Measurements from ENCODE around the gene CRADD.
"Not testable (repeated sequence)": the region's sequence is repeated elsewhere in the genome, so short reads cannot be mapped to it uniquely, and the experiment has no call there.

CRADD gene

DNA sequence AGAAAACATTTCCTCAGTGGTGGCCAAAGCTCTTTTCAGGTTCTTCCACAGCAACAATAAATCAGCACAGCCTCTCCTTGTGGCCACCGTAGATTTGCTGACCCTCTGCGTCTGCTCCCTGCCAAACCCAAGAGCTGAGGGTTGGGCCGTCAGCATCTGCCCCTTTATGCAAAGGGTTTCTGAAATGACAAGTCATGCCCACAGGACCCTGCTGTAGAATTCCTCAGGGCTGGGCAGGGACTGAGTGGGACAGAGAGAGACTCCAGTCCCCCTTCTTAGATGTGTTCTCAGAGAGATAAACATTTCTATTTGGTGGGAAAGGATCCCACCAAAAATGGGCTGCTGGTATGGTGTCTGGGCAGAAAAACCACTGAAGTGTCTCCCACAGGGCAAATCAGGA is 238.2 kb downstream of the CRADD start:
- no peak overlapping the region for H3K4me3 ChIP-seq (ENCODE audit: low read depth in 1 of 5, low read length in 5 of 5)
- no peak overlapping the region for H3K27ac ChIP-seq (ENCODE audit: low read depth, low read length)
- H3K36me3 ChIP-seq (ENCODE audit: control insufficient read depth in 5 of 5, insufficient read depth in 5 of 5, low read length in 5 of 5), result no peaks in the 10 kb centered on the region
- no peaks in the 10 kb centered on the region for H3K9me3 ChIP-seq (ENCODE audit: control insufficient read depth in 5 of 5, low read length in 5 of 5)
- H3K9ac ChIP-seq (ENCODE audit: low read length in 5 of 5), result no peak overlapping the region
- no peaks in the 10 kb centered on the region for H3K27me3 ChIP-seq (ENCODE audit: control insufficient read depth in 5 of 5, insufficient read depth in 4 of 5, low read length in 5 of 5)
- H3K4me1 ChIP-seq (ENCODE audit: control insufficient read depth in 5 of 5, insufficient read depth in 5 of 5, low read length in 5 of 5), result no peaks in the 10 kb centered on the region

DNA sequence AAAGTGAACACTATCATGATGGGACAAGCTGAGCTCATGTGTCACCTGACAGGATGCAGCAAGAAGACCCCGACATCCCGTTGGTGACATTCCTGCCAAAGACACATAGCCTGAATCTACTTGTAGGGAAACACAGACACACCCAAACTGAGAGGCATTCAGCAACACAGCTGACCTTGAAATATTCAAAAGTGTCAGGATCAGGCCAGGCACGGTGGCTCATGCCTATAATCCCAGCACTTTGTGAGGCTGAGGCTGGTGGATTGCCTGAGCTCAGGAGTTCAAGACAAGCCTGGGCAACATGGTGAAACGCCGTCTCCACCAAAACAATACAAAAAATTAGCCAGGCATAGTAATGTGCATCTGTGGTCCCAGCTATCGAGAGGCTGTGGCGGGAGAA is 239.2 kb downstream of the CRADD start:
- H3K4me1 ChIP-seq (ENCODE audit: control insufficient read depth in 5 of 5, insufficient read depth in 5 of 5, low read length in 5 of 5), result no peaks in the 10 kb centered on the region
- H3K9me3 ChIP-seq (ENCODE audit: control insufficient read depth in 5 of 5, low read length in 5 of 5), result no peaks in the 10 kb centered on the region
- H3K27ac ChIP-seq (ENCODE audit: low read depth, low read length), result no peak overlapping the region
- H3K27me3 ChIP-seq (ENCODE audit: control insufficient read depth in 5 of 5, insufficient read depth in 4 of 5, low read length in 5 of 5), result no peaks in the 10 kb centered on the region
- no peak overlapping the region for H3K4me3 ChIP-seq (ENCODE audit: low read depth in 1 of 5, low read length in 5 of 5)
- no peaks in the 10 kb centered on the region for H3K36me3 ChIP-seq (ENCODE audit: control insufficient read depth in 5 of 5, insufficient read depth in 5 of 5, low read length in 5 of 5)
- H3K9ac ChIP-seq (ENCODE audit: low read length in 5 of 5), result no peak overlapping the region

DNA sequence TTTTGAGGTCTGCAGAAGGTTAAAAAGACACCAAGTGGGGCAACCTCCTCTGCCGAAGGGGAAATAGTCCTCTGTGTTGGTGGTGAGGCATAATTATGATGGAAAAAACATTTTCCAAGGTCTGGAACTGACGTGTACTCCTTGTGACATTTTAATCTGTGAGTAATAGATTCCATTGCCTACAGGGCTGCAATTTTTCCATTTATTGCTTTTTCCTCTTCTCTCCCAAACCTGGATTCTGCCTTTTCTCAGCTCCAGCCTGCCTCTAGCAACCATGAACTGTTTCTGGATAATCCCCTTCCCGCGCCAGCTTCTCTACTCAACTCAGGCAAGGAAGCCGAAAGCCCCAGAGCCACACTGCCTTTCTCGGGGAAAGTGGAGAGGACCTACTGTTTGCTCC is 241.1 kb downstream of the CRADD start:
- Histone ChIP-seq H3K36me3 (ENCODE audit: control insufficient read depth in 5 of 5, insufficient read depth in 5 of 5, low read length in 5 of 5) (no peaks in the 10 kb centered on the region), H3K9me3 (ENCODE audit: control insufficient read depth in 5 of 5, low read length in 5 of 5) (no peaks in the 10 kb centered on the region), H3K27ac (ENCODE audit: low read depth, low read length) (no peak overlapping the region), H3K4me3 (ENCODE audit: low read depth in 1 of 5, low read length in 5 of 5) (no peak overlapping the region), H3K4me1 (ENCODE audit: control insufficient read depth in 5 of 5, insufficient read depth in 5 of 5, low read length in 5 of 5) (no peaks in the 10 kb centered on the region), H3K27me3 (ENCODE audit: control insufficient read depth in 5 of 5, insufficient read depth in 4 of 5, low read length in 5 of 5) (no peaks in the 10 kb centered on the region), H3K9ac (ENCODE audit: low read length in 5 of 5) (no peak overlapping the region)

DNA sequence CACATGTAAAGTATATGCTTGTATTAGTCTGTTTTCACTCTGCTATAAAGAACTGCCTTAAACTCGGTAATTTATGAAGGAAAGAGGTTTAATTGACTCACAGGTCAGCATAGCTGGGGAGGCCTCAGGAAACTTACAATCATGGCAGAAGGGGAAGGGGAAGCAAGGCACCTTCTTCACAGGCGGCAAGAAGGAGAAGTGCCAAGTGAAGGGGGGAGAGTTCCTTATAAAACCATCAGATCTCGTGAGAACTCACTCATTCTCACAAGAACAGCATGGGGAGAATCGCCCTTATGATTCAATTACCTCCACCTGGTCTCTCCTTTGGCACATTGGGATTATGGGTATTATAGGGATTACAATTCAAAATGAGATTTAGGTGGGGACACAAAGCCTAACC is 241.7 kb downstream of the CRADD start:
- no peaks in the 10 kb centered on the region for H3K9me3 ChIP-seq (ENCODE audit: control insufficient read depth in 5 of 5, low read length in 5 of 5)
- H3K4me1 ChIP-seq (ENCODE audit: control insufficient read depth in 5 of 5, insufficient read depth in 5 of 5, low read length in 5 of 5), result no peaks in the 10 kb centered on the region
- no peak overlapping the region for H3K9ac ChIP-seq (ENCODE audit: low read length in 5 of 5)
- H3K27me3 ChIP-seq (ENCODE audit: control insufficient read depth in 5 of 5, insufficient read depth in 4 of 5, low read length in 5 of 5), result no peaks in the 10 kb centered on the region
- H3K27ac ChIP-seq (ENCODE audit: low read depth, low read length), result no peak overlapping the region
- H3K4me3 ChIP-seq (ENCODE audit: low read depth in 1 of 5, low read length in 5 of 5), result no peak overlapping the region
- no peaks in the 10 kb centered on the region for H3K36me3 ChIP-seq (ENCODE audit: control insufficient read depth in 5 of 5, insufficient read depth in 5 of 5, low read length in 5 of 5)

DNA sequence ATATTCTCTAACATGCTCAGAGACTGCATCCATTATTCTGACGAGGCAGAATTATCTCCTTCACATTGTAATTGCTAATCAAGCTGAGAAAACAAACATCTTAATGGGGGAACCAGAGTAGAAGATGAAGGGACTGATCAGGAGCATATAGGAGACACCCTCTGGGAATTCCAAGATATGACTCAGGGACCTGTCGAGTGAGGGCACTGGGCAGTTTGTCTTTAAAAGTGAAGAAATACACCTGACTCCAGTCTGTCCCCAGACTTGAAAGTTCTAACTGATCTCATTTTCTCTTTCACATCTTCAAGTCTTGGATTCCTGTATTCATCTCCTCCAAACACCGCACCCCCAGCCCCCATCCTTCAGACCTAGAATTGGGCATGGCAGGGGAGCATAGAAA is 244.3 kb downstream of the CRADD start:
- Histone ChIP-seq H3K27me3 (ENCODE audit: control insufficient read depth in 5 of 5, insufficient read depth in 4 of 5, low read length in 5 of 5) (no peaks in the 10 kb centered on the region), H3K4me1 (ENCODE audit: control insufficient read depth in 5 of 5, insufficient read depth in 5 of 5, low read length in 5 of 5) (no peaks in the 10 kb centered on the region), H3K27ac (ENCODE audit: low read depth, low read length) (no peak overlapping the region)

DNA sequence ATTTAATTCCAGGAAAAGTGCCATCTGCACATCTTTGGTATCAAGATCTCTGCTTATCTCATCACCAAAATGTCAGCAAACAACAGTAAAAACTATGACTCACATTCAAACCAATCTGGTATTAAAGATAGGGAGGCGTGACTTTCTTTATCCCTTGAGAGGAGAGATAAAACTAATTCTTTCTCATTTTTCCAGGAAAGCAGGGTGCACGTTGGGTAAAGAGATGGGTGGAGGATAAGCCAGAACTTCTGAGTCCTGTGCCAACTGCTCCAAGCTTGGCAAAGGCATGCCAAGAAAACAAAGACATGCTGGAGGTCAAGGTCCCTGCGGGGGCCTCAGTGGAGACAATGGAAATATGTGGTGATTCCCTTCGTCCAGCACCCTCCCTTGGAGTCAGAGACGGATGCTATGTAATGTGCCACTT is 245.4 kb downstream of the CRADD start:
- Histone ChIP-seq H3K4me1 (ENCODE audit: control insufficient read depth in 5 of 5, insufficient read depth in 5 of 5, low read length in 5 of 5) (no peaks in the 10 kb centered on the region), H3K4me3 (ENCODE audit: low read depth in 1 of 5, low read length in 5 of 5) (no peak overlapping the region), H3K9me3 (ENCODE audit: control insufficient read depth in 5 of 5, low read length in 5 of 5) (peaks cover 3 to 18% (median 9%) of the 10 kb centered on the region in 5 donors), H3K36me3 (ENCODE audit: control insufficient read depth in 5 of 5, insufficient read depth in 5 of 5, low read length in 5 of 5) (no peaks in the 10 kb centered on the region), H3K9ac (ENCODE audit: low read length in 5 of 5) (no peak overlapping the region), H3K27me3 (ENCODE audit: control insufficient read depth in 5 of 5, insufficient read depth in 4 of 5, low read length in 5 of 5) (no peaks in the 10 kb centered on the region), H3K27ac (ENCODE audit: low read depth, low read length) (no peak overlapping the region)

More for the DNA sequence above, 244.3 kb downstream of the CRADD start:
- no peaks in the 10 kb centered on the region for H3K36me3 ChIP-seq (ENCODE audit: control insufficient read depth in 5 of 5, insufficient read depth in 5 of 5, low read length in 5 of 5)
- H3K4me3 ChIP-seq (ENCODE audit: low read depth in 1 of 5, low read length in 5 of 5), result no peak overlapping the region
- H3K9me3 ChIP-seq (ENCODE audit: control insufficient read depth in 5 of 5, low read length in 5 of 5), result peaks cover 3 to 18% (median 9%) of the 10 kb centered on the region in 5 donors
- no peak overlapping the region for H3K9ac ChIP-seq (ENCODE audit: low read length in 5 of 5)

DNA sequence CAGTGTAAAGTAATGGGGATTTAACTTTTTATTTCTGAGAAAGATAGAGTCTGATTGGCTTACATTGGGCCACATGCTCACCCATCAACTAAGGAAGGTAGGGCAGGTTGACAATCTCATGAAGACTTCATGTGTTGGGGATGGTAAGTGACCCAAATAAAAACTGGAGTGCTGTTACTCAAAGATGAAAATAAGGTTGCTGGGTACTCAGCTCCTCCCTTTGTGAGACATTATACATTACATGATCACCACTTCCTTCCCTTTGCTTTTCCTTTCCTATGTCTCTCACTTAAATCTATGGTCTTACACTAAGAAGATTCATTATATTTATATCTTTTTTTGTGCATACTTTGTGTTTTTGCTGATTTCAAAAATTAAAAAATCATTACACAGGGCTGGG is 247.2 kb downstream of the CRADD start:
- H3K4me1 ChIP-seq (ENCODE audit: control insufficient read depth in 5 of 5, insufficient read depth in 5 of 5, low read length in 5 of 5), result no peaks in the 10 kb centered on the region
- H3K36me3 ChIP-seq (ENCODE audit: control insufficient read depth in 5 of 5, insufficient read depth in 5 of 5, low read length in 5 of 5), result no peaks in the 10 kb centered on the region
- no peak overlapping the region for H3K4me3 ChIP-seq (ENCODE audit: low read depth in 1 of 5, low read length in 5 of 5)
- H3K27me3 ChIP-seq (ENCODE audit: control insufficient read depth in 5 of 5, insufficient read depth in 4 of 5, low read length in 5 of 5), result no peaks in the 10 kb centered on the region
- H3K9me3 ChIP-seq (ENCODE audit: control insufficient read depth in 5 of 5, low read length in 5 of 5), result peaks cover 3 to 18% (median 9%) of the 10 kb centered on the region in 5 donors
- H3K27ac ChIP-seq (ENCODE audit: low read depth, low read length), result no peak overlapping the region
- H3K9ac ChIP-seq (ENCODE audit: low read length in 5 of 5), result no peak overlapping the region

DNA sequence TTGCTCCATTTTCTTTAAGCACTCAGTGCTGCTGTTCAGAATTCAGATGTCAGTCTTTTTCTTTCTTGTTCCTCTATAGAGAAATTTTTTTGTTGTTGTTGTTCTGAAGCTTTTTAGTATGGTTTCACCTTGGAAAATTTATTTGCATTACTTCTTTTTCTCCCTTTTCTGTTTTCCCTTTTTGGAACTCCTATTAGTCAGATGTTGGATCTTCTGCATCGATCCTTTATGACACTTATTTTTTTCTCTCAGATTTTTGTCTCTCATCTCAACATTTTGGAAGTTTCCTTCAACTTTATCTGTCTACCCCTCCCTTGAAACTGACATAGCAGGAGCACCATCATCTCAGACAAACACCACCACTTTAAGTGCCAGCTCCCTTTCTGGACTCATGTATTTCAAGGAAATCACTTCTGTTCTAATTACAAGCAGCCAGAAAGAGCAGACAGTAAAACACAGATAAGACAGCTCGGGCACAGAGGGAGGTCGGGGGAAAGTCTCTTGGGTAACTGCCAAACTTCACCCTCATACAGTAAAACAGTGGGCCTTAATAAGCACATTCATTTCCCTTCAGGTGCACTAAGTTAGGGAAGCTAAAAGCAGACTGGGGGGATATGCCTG is 248.5 kb downstream of the CRADD start:
- peaks cover 3 to 18% (median 9%) of the 10 kb centered on the region in 5 donors for H3K9me3 ChIP-seq (ENCODE audit: control insufficient read depth in 5 of 5, low read length in 5 of 5)
- H3K27ac ChIP-seq (ENCODE audit: low read depth, low read length), result no peak overlapping the region
- H3K27me3 ChIP-seq (ENCODE audit: control insufficient read depth in 5 of 5, insufficient read depth in 4 of 5, low read length in 5 of 5), result no peaks in the 10 kb centered on the region
- H3K36me3 ChIP-seq (ENCODE audit: control insufficient read depth in 5 of 5, insufficient read depth in 5 of 5, low read length in 5 of 5), result no peaks in the 10 kb centered on the region
- no peak overlapping the region for H3K9ac ChIP-seq (ENCODE audit: low read length in 5 of 5)
- no peak overlapping the region for H3K4me3 ChIP-seq (ENCODE audit: low read depth in 1 of 5, low read length in 5 of 5)
- H3K4me1 ChIP-seq (ENCODE audit: control insufficient read depth in 5 of 5, insufficient read depth in 5 of 5, low read length in 5 of 5), result no peaks in the 10 kb centered on the region

DNA sequence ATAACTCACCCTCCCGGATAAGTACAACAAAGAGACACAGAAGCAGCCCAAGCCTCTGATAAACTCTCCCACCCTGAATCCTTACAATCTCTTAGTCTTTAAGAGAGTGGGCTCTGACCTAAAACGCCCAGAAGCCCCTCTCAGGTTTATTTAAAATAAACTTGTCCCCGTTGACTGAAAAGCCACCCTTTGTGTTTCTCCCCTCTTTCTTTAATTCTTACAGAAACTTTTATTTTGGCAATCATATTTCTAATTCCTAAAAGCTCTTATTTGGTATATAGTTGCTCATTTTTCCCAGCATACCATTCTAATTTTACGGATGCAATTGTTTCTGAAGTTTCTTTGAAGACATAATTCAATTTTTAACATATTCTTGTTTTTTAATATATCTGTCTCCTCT is 249.1 kb downstream of the CRADD start:
- H3K9ac ChIP-seq (ENCODE audit: low read length in 5 of 5), result no peak overlapping the region
- no peaks in the 10 kb centered on the region for H3K36me3 ChIP-seq (ENCODE audit: control insufficient read depth in 5 of 5, insufficient read depth in 5 of 5, low read length in 5 of 5)
- H3K4me3 ChIP-seq (ENCODE audit: low read depth in 1 of 5, low read length in 5 of 5), result no peak overlapping the region
- no peaks in the 10 kb centered on the region for H3K4me1 ChIP-seq (ENCODE audit: control insufficient read depth in 5 of 5, insufficient read depth in 5 of 5, low read length in 5 of 5)
- no peak overlapping the region for H3K27ac ChIP-seq (ENCODE audit: low read depth, low read length)
- H3K27me3 ChIP-seq (ENCODE audit: control insufficient read depth in 5 of 5, insufficient read depth in 4 of 5, low read length in 5 of 5), result no peaks in the 10 kb centered on the region
- peaks cover 3 to 18% (median 9%) of the 10 kb centered on the region in 5 donors for H3K9me3 ChIP-seq (ENCODE audit: control insufficient read depth in 5 of 5, low read length in 5 of 5)

DNA sequence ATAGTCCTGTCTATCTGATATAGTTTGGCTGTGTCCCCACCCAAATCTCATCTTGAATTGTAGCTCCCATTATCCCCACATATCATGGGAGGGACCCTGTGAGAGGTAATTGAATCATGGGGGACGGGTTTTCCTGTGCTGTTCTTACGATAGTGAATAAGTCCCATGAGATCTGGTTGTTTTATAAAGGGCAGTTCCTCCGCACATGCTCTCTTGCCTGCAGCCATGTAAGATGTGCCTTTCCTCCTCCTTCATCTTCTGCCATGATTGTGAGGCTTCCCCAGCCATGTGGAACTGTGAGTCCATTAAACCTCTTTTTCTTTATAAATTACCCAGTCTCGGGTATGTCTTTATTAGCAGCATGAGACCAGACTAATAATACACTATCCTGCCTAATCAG is 251.9 kb downstream of the CRADD start:
- not testable (repeated sequence) for H3K4me3 ChIP-seq (ENCODE audit: low read depth in 1 of 5, low read length in 5 of 5)

More for the DNA sequence above, 251.9 kb downstream of the CRADD start:
- H3K9ac ChIP-seq (ENCODE audit: low read length in 5 of 5); H3K27me3 ChIP-seq (ENCODE audit: control insufficient read depth in 5 of 5, insufficient read depth in 4 of 5, low read length in 5 of 5); H3K36me3 ChIP-seq (ENCODE audit: control insufficient read depth in 5 of 5, insufficient read depth in 5 of 5, low read length in 5 of 5); H3K27ac ChIP-seq (ENCODE audit: low read depth, low read length); H3K4me1 ChIP-seq (ENCODE audit: control insufficient read depth in 5 of 5, insufficient read depth in 5 of 5, low read length in 5 of 5): not testable (repeated sequence)
- peaks cover 3 to 18% (median 9%) of the 10 kb centered on the region in 5 donors for H3K9me3 ChIP-seq (ENCODE audit: control insufficient read depth in 5 of 5, low read length in 5 of 5)
